CD4-positive, alpha-beta T cell treated with Interleukin-10 for 1 hour (primary cell): ENCODE measurements around the gene DIP2C.
"Not testable (repeated sequence)": the region's sequence is repeated elsewhere in the genome, so short reads cannot be mapped to it uniquely, and the experiment has no call there.

Source experiments
- DNase-seq: peaks from one replicate; pipeline ENCODE4 v3.0.0-alpha.2; 2020

Gene DIP2C

GRCh38 chr10:689452-690371 is at the start of gene DIP2C:
Gene DIP2C, minus strand, starts transcription at chr10:689668. Its CDS starts 90 bp downstream, at chr10:689578.
- DNase-seq = no peak

GRCh38 chr10:734481-734880 is 45.0 kb upstream of the DIP2C start:
- DNase-seq = no peak

DNA sequence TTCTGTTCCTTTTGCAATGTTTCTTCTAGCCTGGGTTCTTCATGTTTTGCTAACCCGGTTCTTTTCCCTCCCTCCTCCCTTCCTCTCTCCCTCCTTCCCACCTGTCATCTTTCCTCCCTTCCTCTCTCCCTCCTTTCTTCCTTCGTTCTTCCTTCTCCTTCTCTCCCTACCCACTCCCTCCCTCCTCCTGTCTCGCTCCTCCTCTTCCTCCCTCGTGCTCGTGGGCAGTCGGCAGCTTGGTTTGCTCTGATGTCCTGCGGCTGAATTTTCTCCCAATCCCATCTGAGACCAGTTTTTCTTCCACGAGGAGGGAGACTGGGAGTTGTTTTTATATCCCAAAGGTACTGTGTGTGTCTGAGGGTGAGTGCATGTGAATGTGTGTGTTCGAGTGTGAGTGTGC is 43.6 kb upstream of the DIP2C start:
- no peak for DNase-seq

- DNase-seq = no peak
Measured at GRCh38 chr10:729213-729612, 39.7 kb upstream of the DIP2C start.

- no peak for DNase-seq
Measured at GRCh38 chr10:728603-729002, 39.1 kb upstream of the DIP2C start.

DNA sequence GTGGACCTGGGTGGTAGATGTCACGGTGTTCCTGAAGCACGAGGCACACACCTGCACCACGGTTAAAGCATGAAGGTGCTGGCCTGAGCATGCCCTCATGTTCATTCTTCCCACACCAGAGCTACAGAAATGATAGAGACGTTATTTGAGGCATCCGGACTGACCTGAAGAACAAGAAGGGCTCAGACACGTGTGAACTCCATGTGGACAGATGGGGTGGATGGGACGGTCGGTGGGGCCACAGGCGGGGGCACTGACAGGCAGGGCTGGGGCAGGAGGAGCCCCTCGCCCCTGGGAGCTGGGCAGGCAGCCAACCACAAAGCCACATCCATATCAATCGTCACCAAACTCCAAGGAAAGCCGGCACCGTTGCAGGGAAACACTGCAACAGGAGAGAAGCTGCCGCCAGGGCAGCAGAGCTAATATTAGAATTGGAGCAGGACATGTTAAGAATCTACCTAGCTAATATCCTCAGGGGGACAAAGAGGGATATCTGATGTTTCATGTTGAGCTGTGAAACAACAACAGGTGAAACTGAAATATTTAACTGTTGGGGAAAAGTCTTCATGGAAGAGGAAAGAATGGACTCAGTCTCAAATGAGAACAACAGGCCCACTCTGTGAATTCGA is 37.8 kb upstream of the DIP2C start:
- DNase-seq = no peak

- DNase-seq = no peak
Measured at GRCh38 chr10:725786-726185, 36.3 kb upstream of the DIP2C start.

- no peak for DNase-seq
Measured at GRCh38 chr10:725302-725701, 35.8 kb upstream of the DIP2C start.

DNA sequence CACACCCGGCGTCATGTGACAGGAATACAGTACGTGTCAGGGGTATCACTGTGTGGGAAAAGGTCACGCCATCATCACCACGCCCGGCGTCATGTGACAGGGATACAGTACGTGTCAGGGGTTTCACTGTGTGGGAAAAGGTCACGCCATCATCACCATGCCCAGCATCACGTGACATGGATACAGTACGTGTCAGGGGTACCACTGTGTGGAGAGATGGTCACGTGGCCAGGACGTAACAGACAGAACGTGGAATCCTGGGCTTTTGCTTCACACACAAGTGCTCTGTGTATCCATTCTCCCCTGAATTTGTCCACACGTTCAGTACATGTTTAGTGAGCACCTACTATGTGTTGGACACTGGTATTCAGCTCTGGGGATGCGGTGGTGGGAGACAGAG is 34.5 kb upstream of the DIP2C start:
- no peak for DNase-seq

DNA sequence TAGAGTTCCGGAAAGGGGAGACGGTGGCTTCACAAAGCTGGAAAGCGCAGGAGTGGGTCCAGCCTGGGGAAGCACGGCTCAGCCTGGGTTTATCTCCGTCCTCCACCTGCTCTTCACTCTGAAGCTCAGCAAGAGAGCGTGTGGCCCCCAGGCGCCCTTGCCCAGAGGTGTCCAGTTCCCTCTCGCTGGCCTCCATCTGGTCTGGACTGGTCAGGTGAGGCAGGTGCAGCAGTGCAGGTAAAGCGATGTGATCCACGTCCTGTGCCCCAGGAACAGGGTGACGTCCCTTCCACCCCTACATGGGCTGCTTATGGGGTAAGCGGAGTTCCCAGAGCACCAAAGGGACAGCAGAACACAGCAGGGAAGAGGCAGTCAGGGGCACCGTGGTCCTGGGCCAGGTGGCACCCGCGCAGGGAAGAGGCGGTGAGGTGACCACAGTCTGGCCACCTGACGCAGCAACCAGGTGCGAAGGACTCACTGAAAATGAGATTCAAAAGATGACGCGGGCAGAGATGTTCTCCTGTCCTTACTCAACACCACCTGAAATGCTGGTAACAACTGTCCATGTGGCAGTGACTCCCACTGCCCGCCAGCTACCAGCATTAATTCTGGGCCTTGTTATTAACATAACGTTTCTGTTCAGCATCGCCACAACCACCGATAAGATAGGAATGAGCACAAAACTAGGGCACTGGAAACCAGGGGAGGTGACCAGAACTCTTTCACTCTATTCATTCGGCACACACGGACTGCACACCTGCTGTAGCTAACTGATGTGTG is 33.0 kb upstream of the DIP2C start:
- DNase-seq = no peak

- DNase-seq = no peak
Measured at GRCh38 chr10:718143-718700, 28.8 kb upstream of the DIP2C start.

DNA sequence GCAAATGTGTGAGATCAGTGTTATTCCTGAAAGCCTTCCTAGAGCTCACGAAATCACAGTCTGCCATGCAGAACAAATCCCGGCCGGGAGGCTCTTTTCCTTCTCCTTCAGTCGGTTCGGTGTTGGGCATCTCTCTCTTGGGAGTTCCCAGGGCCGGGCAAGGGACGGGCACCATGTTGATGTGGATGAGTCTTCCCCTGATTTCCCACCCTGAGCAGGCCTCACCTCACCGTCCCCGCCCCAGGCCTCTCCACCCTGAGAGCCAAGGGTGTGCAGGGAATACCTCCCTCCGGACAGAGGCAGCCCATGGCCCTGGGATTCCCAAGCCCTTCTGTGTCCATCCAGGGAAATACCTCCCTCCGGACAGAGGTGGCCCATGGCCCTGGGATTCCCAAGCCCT is 28.0 kb upstream of the DIP2C start:
- DNase-seq = no peak

DNA sequence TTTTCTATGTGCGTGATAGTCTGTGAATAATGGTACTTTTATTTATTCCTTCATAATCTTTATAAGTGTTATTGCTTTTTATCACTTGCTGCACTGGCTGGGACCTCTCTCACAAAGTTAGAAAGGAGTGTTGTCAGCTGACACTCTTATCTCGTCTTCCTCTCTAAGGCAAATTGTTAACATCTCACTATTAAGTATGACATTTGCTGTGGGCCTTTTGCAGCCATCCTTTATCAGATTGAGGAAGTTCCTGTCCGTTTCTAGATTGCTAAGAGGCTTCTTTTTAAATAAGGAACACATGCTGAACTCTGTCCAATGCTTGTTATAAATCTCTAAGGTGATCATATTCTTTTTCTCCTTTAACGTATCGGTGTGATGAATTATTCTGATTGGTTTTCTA is 27.4 kb upstream of the DIP2C start:
- DNase-seq = no peak

DNA sequence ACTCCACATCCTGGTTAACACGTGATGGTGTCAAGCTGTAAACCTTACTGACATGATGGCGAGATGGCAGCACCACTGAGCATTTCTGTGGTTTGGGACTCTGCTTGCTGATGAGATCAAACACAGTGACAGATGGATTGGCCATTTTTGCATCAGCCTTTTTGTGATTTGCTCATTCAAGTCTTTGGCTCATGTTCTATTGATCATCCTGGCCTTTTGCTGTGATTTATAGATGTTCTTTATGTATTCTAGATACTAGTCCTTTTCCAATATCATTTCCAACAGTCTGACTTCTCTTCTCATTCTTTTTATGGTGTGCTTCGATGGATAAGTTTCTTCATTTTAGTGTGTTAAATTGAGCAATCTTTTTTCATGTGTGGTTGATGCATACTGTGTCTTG is 24.7 kb upstream of the DIP2C start:
- DNase-seq = no peak

- DNase-seq = no peak
Measured at GRCh38 chr10:712575-712974, 23.1 kb upstream of the DIP2C start.

DNA sequence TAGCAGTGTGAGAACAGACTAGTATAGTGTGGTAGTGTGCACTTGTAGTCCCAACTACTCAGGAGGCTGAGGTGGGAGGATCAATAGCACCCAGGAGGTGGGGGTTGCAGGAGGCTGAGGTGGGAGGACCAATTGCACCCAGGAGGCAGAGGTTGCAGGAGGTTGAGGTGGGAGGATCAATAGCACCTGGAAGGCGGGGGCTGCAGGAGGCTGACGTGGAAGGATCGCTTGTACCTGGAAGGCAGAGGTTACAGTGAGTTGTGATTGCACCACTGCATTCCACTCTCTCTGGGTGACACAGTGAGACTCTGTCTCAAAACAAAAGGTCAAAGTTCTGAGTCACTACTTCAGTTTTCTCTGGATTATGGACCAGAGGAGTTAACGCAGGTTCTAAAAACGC is 22.6 kb upstream of the DIP2C start:
- DNase-seq = no peak

GRCh38 chr10:707861-708260 is 18.4 kb upstream of the DIP2C start:
- no peak for DNase-seq

- no peak for DNase-seq
Measured at GRCh38 chr10:707456-707855, 18.0 kb upstream of the DIP2C start.

DNA sequence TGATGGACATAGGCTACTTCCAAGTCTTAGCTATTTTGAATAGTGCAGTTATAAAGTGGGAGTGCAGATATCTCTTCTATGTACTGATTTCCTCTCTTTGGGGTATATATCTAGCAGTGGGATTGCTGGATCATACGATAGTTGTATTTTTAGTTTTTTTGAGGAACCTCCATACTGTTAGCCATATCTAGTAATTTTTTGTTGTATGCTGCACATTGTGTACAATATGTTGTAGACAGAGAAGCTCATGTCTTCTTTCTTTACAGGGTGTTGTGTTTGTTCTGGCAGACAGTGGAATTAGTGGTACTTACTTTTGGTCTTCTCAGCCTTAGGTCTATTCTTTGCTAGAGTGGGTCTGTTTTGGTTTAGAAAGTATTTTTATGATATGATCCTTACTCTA is 13.7 kb upstream of the DIP2C start:
- no peak for DNase-seq

DNA sequence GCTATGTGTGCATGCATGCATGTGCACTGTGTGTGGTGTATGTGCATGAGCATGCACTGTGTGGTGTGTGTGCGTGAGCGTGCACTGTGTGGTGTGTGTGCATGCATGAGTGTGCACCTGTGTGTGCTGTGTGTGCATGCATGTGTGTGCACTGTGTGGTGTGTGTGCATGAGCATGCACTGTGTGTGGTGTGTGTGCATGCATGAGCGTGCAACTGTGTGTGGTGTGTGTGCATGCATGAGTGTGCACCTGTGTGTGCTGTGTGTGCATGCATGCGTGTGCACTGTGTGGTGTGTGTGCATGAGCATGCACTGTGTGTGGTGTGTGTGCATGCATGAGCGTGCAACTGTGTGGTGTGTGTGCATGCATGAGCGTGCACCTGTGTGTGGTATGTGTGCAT is 10.7 kb upstream of the DIP2C start:
- not testable (repeated sequence) for DNase-seq

DNA sequence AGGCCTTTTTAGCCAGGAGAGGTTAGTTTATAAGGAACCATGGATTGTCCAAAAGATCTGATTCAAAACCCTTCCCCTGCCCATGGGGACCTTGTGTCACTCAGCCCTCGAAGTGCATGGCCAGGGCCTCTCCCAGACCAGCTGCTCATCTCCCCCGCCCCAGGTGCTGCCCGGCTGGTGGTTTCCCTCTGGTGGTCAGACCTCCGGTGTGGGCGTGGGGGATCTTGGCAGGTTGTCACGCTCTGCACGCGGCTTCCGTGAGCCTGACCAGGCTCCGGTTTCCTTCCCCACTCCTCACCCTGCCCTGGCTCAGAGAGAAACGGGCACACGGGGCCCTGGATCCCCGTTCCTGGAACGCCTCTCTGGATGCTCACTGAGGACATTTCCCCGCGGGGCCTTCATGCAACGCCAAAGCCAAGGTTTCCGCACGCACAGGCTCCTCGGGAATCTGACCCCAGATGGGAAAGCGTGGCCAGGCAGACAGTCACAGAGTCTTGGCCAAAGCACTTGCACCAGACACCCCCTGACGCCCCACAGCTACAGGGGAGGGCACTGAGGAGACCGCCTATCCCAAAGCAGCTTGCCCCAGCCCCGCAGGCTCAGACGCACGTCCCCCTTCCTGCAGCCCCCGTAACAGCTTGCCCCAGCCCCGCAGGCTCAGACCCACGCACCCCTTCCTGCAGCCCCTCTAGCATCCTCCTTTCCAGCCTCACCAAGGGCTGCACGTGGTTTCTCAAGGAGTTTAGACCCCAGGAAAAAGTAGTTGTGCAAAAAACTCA is 7.8 kb upstream of the DIP2C start:
- DNase-seq = no peak

DNA sequence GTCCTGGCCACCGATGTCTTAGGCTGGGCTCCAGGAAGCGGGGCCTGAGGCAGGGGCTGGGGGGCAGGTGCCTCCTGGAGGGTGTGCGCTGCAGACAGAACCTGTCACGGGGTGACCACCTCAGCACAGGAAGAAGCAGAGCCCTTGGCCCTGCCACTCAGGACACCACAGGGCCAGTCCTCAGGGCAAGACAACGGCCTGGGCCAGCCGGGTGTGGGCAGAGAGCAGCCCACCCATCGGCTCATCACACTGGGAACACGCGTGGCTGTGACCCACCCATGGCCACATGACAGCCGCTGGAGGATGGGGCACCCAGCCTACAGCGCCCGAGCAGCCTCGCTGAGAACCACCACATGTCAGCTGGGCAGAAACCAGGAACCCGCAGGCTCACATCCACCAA is 5.9 kb upstream of the DIP2C start:
- DNase-seq = no peak

GRCh38 chr10:693506-693905 is 4.0 kb upstream of the DIP2C start:
- DNase-seq = no peak
